Heart left ventricle (tissue), 13 donors: ENCODE results near the gene LBHD1.

Experiments used
- POLR2A ChIP-seq, 2 donors: fragments of 450-650 bp; IDR thresholded peaks; one replicate each; pipeline ENCODE4 v1.6.1; 2017; ENCODE audit warnings: antibody characterized with exemption in 2 of 2, mild to moderate bottlenecking in 2 of 2, moderate library complexity in 2 of 2
- TF ChIP-seq, protein P1 (sequence below), 12 donors: fragments of 200-600 bp; sonication (generic) in 4 of 12; IDR thresholded peaks; one replicate each; pipeline versions ENCODE4 v1.5.0 to v1.8.0; 2018 to 2022; ENCODE audit warnings: antibody characterized with exemption in 12 of 12, mild to moderate bottlenecking in 5 of 12
- donor health status: ischemic (EF 13 %, LVEDD 7.1; RV severe dilation, severe dysfunction).
- donor health status: DM: no; HTN: yes; CAD: no.
- donor health status: DM: no; HTN: no; CAD: no.
- donor health status: ischemic (EF 25% LVEDD 6.9; RV normal size, moderate dysfunction).
- donor health status: ischemic (EF 25% LVEDD 5.7; RV mildly dilated, moderate dysfunction).
- donor health status: ischemic (EF 35%, LVEDD 5.7; RV mildly dilated, moderate dysfunction).
- donor health status: nonischemic (EF 11% LVEDD 7.7; RV severe dilation, severe dysfunction).
- donor health status: DM: yes; HTN: yes; CAD: no.
- donor health status: PGD.
- donor health status: ischemic (EF 29% LVEDD 5.4; RV normal size, mild dysfunction).
- donor health status: nonischemic (EF 23%, LVEDD 6.1; RV moderate dilation, normal function).

DNA sequence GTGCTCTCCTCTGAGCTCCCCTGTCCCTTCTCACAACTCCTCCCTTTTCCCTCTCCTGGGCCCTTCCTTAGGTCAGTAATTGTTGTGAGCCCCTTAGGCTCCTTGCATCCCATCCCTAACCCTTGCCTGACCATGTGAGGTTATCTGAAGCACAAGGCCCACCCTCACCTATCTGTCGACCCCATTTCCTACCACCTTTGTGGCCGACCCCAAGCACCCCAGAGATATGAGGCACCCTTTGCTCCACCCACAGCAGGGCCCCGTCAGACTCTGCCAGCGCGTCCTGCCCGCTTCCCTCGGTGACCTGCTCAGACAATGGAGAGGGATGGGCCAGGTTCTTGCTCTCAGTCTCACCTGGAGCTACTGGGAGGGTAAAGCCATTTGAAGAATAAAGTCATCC is 36.7 kb upstream of the LBHD1 start:
- TF ChIP-seq, protein P1, sequence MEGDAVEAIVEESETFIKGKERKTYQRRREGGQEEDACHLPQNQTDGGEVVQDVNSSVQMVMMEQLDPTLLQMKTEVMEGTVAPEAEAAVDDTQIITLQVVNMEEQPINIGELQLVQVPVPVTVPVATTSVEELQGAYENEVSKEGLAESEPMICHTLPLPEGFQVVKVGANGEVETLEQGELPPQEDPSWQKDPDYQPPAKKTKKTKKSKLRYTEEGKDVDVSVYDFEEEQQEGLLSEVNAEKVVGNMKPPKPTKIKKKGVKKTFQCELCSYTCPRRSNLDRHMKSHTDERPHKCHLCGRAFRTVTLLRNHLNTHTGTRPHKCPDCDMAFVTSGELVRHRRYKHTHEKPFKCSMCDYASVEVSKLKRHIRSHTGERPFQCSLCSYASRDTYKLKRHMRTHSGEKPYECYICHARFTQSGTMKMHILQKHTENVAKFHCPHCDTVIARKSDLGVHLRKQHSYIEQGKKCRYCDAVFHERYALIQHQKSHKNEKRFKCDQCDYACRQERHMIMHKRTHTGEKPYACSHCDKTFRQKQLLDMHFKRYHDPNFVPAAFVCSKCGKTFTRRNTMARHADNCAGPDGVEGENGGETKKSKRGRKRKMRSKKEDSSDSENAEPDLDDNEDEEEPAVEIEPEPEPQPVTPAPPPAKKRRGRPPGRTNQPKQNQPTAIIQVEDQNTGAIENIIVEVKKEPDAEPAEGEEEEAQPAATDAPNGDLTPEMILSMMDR (IDR thresholded peaks at IDR 0.05) = no peak
- no peak for TF ChIP-seq POLR2A (IDR thresholded peaks at IDR 0.05)
